NT2/D1 (cell line): ENCODE data around the gene EPHA1.

Experiments used
- DNase-seq: peaks from one replicate; pipeline ENCODE4 v3.0.0-alpha.2; 2011; ENCODE audit warnings: low read depth, low spot score
- H3K27me3 ChIP-seq: 2 replicates; pipeline ENCODE4 v1.6.0; 2011; ENCODE audit warnings: mild to moderate bottlenecking; ENCODE audit not compliant: insufficient read length, insufficient read depth
- H3K36me3 ChIP-seq: 2 replicates; pipeline ENCODE4 v1.6.1; 2011; ENCODE audit warnings: mild to moderate bottlenecking, low read length, mixed read lengths; ENCODE audit not compliant: insufficient read depth, insufficient read length
- H3K4me1 ChIP-seq: 2 replicates; pipeline ENCODE4 v1.5.1; 2011; ENCODE audit not compliant: insufficient read depth, insufficient read length
- H3K4me3 ChIP-seq: 2 replicates; pipeline ENCODE4 v1.5.1; 2011; ENCODE audit warnings: low read depth; ENCODE audit not compliant: insufficient read length
- H3K9ac ChIP-seq: 2 replicates; pipeline ENCODE4 v1.6.0; 2011; ENCODE audit warnings: low read depth; ENCODE audit not compliant: insufficient read length
- H3K9me3 ChIP-seq: 2 replicates; pipeline ENCODE4 v1.5.1; 2011; ENCODE audit warnings: mild to moderate bottlenecking, low read length; ENCODE audit not compliant: insufficient read depth
- SUZ12 ChIP-seq: IDR thresholded peaks from 2 replicates; pipeline ENCODE4 v1.6.1; 2011; ENCODE audit not compliant: insufficient read length, insufficient read depth; ENCODE audit errors: extremely low read depth
- YY1 ChIP-seq: IDR thresholded peaks from 2 replicates; pipeline ENCODE4 v1.6.1; 2011; ENCODE audit not compliant: insufficient read length, insufficient read depth
- ZNF274 ChIP-seq: IDR thresholded peaks from 2 replicates; pipeline ENCODE4 v1.6.1; 2011; ENCODE audit warnings: mild to moderate bottlenecking, low read depth, low read length

The EPHA1 gene

GRCh38 chr7:143362131-143363015 is 46.3 kb downstream of the EPHA1 start, which contains the start of gene FAM131B:
Gene FAM131B (minus strand): TSS chr7:143362713. CDS start chr7:143362603, 110 bp downstream.
- Histone ChIP-seq H3K9ac (peak within 1 kb of the TSS; percentile 67), H3K9me3 (no peaks in the 10 kb centered on the region), H3K36me3 (no peaks in the 10 kb centered on the region), H3K27me3 (peaks cover 43% of the 10 kb centered on the region), H3K4me3 (peak within 1 kb of the TSS; percentile 62), H3K4me1 (no peaks in the 10 kb centered on the region)
- TF ChIP-seq ZNF274 (no peak), YY1 (no peak), SUZ12 (no peak)
- DNase-seq = no peak

- DNase-seq = no peak
- H3K4me3 ChIP-seq = peak overlapping the region; percentile 62
- H3K9ac ChIP-seq = no peak overlapping the region
- H3K4me1 ChIP-seq = no peaks in the 10 kb centered on the region
- peaks cover 6% of the 10 kb centered on the region for H3K36me3 ChIP-seq
- peaks cover 43% of the 10 kb centered on the region for H3K27me3 ChIP-seq
- H3K9me3 ChIP-seq = no peaks in the 10 kb centered on the region
- TF ChIP-seq YY1 = no peak
- no peak for TF ChIP-seq ZNF274
- TF ChIP-seq SUZ12 = no peak
Measured at GRCh38 chr7:143361552-143362130, 47.0 kb downstream of the EPHA1 start.

GRCh38 chr7:143360788-143361551 is 47.7 kb downstream of the EPHA1 start:
- no peak for TF ChIP-seq ZNF274
- no peak for TF ChIP-seq YY1
- TF ChIP-seq SUZ12 = no peak
- Histone ChIP-seq H3K27me3 (peaks cover 43% of the 10 kb centered on the region), H3K4me3 (peak overlapping the region; percentile 26), H3K36me3 (peaks cover 8% of the 10 kb centered on the region), H3K9ac (no peak overlapping the region), H3K9me3 (no peaks in the 10 kb centered on the region), H3K4me1 (no peaks in the 10 kb centered on the region)
- no peak for DNase-seq

GRCh38 chr7:143359771-143360353 is 48.8 kb downstream of the EPHA1 start:
- Histone ChIP-seq H3K9me3 (no peaks in the 10 kb centered on the region), H3K27me3 (peaks cover 40% of the 10 kb centered on the region), H3K4me1 (peaks cover 3% of the 10 kb centered on the region), H3K9ac (no peak overlapping the region), H3K4me3 (no peak overlapping the region), H3K36me3 (peaks cover 12% of the 10 kb centered on the region)
- TF ChIP-seq ZNF274 (no peak), YY1 (no peak), SUZ12 (no peak)
- no peak for DNase-seq

GRCh38 chr7:143358626-143359025 is 50.0 kb downstream of the EPHA1 start:
- peaks cover 28% of the 10 kb centered on the region for H3K27me3 ChIP-seq
- H3K9me3 ChIP-seq = no peaks in the 10 kb centered on the region
- H3K4me3 ChIP-seq = no peak overlapping the region
- no peak for DNase-seq
- H3K36me3 ChIP-seq = peaks cover 12% of the 10 kb centered on the region
- H3K9ac ChIP-seq = no peak overlapping the region
- no peak for TF ChIP-seq ZNF274
- no peak for TF ChIP-seq SUZ12
- no peak for TF ChIP-seq YY1
- H3K4me1 ChIP-seq = peaks cover 3% of the 10 kb centered on the region

GRCh38 chr7:143356414-143357050 is 52.1 kb downstream of the EPHA1 start:
- Histone ChIP-seq H3K4me1 (peaks cover 10% of the 10 kb centered on the region), H3K27me3 (peaks cover 16% of the 10 kb centered on the region), H3K4me3 (no peak overlapping the region), H3K9me3 (no peaks in the 10 kb centered on the region), H3K36me3 (peaks cover 12% of the 10 kb centered on the region), H3K9ac (no peak overlapping the region)
- no peak for DNase-seq
- TF ChIP-seq YY1 (no peak), ZNF274 (no peak), SUZ12 (no peak)
